ENCODE results near the gene ACKR3. TPM values are rescaled to one million over a fixed set of nuclear protein-coding genes. Genes with fewer than 3 reads are reported as not detected.

Gene ACKR3
- total RNA-seq, 2 experiments from 2014 or later: 0.61 to 0.74 TPM

DNA sequence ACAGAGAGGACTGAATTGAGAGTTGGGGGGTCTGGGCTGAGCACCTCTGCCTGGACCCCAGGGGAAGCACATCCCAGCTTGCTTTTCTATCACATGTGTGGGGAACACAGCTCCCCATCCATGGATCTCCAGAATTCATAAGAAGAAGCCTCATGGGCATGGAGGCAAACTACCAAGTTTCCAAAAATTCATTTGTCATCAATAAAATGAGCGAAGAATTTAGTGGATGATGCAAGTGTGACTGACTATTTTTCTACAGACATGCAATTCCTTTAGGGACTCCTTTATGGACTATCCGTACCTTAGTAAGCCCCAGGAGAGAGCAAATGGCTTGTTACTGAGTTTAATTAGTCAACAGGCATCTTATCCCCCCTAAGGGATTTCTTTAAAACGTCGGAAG is 33.1 kb downstream of the ACKR3 start:
- Mint-ChIP-seq H3K4me1 (ENCODE audit: low read depth) (no peaks in the 10 kb centered on the region), H3K9me3 (no peaks in the 10 kb centered on the region), H3K36me3 (ENCODE audit: low read depth) (no peaks in the 10 kb centered on the region), H3K27me3 (peaks cover 54% of the 10 kb centered on the region), H3K27ac (no peak overlapping the region), H3K4me3 (no peak overlapping the region)
- H3K4me1 ChIP-seq (ENCODE audit: insufficient read depth, low read length): peaks cover 2% of the 10 kb centered on the region
- no peak overlapping the region for H3K27ac ChIP-seq (ENCODE audit: low read depth in 1 of 2, low read length in 2 of 2)
- DNase-seq (no peak), ATAC-seq (ENCODE audit: poor library complexity) (no peak)
- POLR2A ChIA-PET: no interaction called here
- TF ChIP-seq, protein P1, sequence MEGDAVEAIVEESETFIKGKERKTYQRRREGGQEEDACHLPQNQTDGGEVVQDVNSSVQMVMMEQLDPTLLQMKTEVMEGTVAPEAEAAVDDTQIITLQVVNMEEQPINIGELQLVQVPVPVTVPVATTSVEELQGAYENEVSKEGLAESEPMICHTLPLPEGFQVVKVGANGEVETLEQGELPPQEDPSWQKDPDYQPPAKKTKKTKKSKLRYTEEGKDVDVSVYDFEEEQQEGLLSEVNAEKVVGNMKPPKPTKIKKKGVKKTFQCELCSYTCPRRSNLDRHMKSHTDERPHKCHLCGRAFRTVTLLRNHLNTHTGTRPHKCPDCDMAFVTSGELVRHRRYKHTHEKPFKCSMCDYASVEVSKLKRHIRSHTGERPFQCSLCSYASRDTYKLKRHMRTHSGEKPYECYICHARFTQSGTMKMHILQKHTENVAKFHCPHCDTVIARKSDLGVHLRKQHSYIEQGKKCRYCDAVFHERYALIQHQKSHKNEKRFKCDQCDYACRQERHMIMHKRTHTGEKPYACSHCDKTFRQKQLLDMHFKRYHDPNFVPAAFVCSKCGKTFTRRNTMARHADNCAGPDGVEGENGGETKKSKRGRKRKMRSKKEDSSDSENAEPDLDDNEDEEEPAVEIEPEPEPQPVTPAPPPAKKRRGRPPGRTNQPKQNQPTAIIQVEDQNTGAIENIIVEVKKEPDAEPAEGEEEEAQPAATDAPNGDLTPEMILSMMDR (IDR thresholded peaks at IDR 0.05): no peak
- CTCF ChIA-PET: no interaction called here
- intact Hi-C loops (cut with DNase I, micrococcal nuclease): no loop called here
- no peak overlapping the region for H3K4me3 ChIP-seq (ENCODE audit: low read length)
- H3K36me3 ChIP-seq (ENCODE audit: insufficient read depth, low read length): no peaks in the 10 kb centered on the region
- no peaks in the 10 kb centered on the region for H3K9me3 ChIP-seq (ENCODE audit: control insufficient read depth in 1 of 2, insufficient read depth in 1 of 2, low read length in 2 of 2)
- H3K27me3 ChIP-seq (ENCODE audit: control insufficient read depth in 1 of 2, insufficient read depth in 2 of 2, low read length in 2 of 2): no peaks in the 10 kb centered on the region

DNA sequence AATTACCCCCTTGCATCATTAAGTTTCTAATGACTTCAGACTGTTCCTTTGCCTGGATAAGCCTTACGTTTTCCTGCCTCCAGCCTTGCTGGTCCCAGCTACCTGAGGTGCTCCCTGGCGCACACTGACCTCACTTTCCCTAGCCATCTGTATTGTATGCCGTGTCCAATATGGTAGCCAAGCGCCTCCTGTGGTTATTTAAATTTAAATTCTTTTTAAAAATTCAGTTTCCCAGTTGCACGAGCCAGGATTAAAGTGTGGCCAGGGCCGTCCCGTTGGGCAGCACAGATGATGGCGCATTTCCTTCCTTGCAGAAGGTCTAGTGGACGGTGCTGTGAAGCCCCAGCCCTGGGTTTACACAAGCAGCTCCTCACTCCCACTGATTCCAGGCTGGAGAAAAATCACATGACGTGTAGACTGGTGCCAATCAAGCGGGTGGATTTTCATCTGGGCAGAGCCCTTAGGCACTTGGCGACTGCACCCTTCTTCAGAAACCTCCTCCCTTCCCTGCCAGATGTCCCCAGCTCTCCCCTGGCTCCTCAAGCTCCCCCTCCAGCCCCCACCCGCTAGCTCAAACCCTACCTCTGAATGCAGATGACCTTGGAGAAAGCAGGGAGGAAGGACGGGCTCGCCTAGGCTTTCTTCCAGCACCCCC is 33.9 kb downstream of the ACKR3 start:
- H3K4me1 Mint-ChIP-seq (ENCODE audit: low read depth): no peaks in the 10 kb centered on the region
- H3K27me3 Mint-ChIP-seq: peaks cover 55% of the 10 kb centered on the region
- no peak for DNase-seq

DNA sequence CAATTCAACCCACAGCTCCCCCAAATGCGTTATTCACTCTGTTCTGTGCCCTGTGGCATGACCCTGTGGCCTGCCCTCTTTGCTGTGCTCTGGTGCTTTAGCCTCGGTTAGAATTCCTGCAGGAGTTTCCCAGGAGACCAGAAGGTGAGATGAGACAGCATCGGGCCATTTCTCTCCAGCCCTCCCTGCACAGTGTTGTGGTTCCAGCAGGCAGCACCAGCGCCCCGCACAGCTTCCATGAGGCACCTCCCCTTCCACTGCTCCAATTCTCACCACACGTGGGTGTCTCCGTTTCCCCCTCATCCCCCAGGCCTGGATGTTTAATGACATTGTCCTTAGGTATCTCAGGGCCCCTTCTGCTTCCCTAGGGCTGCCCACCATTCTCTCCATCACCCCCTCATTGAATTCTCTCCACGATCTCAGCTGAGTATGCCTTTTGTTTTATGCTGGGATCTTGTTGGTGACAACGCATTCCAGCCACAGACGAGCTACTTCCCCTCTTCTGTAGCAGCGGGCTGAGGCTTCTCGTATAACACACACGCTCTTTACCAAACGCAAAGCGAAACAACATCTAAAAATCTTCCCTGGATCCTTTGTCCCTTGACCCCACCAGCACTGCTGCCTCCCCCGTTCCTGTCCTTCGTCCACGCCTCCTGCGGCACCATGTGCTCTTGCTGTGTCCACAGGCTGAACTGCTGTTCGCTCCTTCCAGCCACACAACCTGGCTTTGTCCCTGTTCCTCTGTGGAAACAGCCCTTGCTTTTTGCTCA is 35.1 kb downstream of the ACKR3 start:
- no peak for ATAC-seq (ENCODE audit: poor library complexity)
- Histone ChIP-seq H3K36me3 (ENCODE audit: insufficient read depth, low read length) (no peaks in the 10 kb centered on the region), H3K9me3 (ENCODE audit: control insufficient read depth in 1 of 2, insufficient read depth in 1 of 2, low read length in 2 of 2) (no peaks in the 10 kb centered on the region), H3K4me3 (ENCODE audit: low read length) (no peak overlapping the region), H3K4me1 (ENCODE audit: insufficient read depth, low read length) (peaks cover 2% of the 10 kb centered on the region), H3K27ac (ENCODE audit: low read depth in 1 of 2, low read length in 2 of 2) (no peak overlapping the region), H3K27me3 (ENCODE audit: control insufficient read depth in 1 of 2, insufficient read depth in 2 of 2, low read length in 2 of 2) (no peaks in the 10 kb centered on the region)
- intact Hi-C loops (cut with DNase I, micrococcal nuclease): no loop called here
- Mint-ChIP-seq H3K4me1 (ENCODE audit: low read depth) (no peaks in the 10 kb centered on the region), H3K27ac (no peak overlapping the region), H3K4me3 (no peak overlapping the region), H3K27me3 (peaks cover 55% of the 10 kb centered on the region), H3K9me3 (no peaks in the 10 kb centered on the region), H3K36me3 (ENCODE audit: low read depth) (no peaks in the 10 kb centered on the region)
- TF ChIP-seq, protein P1 (IDR thresholded peaks at IDR 0.05): no peak
- CTCF ChIA-PET: no interaction called here
- DNase-seq: no peak
- POLR2A ChIA-PET: no interaction called here

More for the DNA sequence above, 33.9 kb downstream of the ACKR3 start:
- Mint-ChIP-seq H3K9me3 (no peaks in the 10 kb centered on the region), H3K4me3 (no peak overlapping the region), H3K27ac (no peak overlapping the region), H3K36me3 (ENCODE audit: low read depth) (no peaks in the 10 kb centered on the region)
- TF ChIP-seq, protein P1 (IDR thresholded peaks at IDR 0.05): no peak
- Histone ChIP-seq H3K27ac (ENCODE audit: low read depth in 1 of 2, low read length in 2 of 2) (no peak overlapping the region), H3K4me3 (ENCODE audit: low read length) (no peak overlapping the region), H3K4me1 (ENCODE audit: insufficient read depth, low read length) (peaks cover 2% of the 10 kb centered on the region), H3K36me3 (ENCODE audit: insufficient read depth, low read length) (no peaks in the 10 kb centered on the region), H3K9me3 (ENCODE audit: control insufficient read depth in 1 of 2, insufficient read depth in 1 of 2, low read length in 2 of 2) (no peaks in the 10 kb centered on the region), H3K27me3 (ENCODE audit: control insufficient read depth in 1 of 2, insufficient read depth in 2 of 2, low read length in 2 of 2) (no peaks in the 10 kb centered on the region)
- ChIA-PET POLR2A (no interaction called here), CTCF (no interaction called here)
- intact Hi-C loops (cut with DNase I, micrococcal nuclease): no loop called here
- no peak for ATAC-seq (ENCODE audit: poor library complexity)
